ENCODE data around the gene REPIN1.

The REPIN1 gene

DNA sequence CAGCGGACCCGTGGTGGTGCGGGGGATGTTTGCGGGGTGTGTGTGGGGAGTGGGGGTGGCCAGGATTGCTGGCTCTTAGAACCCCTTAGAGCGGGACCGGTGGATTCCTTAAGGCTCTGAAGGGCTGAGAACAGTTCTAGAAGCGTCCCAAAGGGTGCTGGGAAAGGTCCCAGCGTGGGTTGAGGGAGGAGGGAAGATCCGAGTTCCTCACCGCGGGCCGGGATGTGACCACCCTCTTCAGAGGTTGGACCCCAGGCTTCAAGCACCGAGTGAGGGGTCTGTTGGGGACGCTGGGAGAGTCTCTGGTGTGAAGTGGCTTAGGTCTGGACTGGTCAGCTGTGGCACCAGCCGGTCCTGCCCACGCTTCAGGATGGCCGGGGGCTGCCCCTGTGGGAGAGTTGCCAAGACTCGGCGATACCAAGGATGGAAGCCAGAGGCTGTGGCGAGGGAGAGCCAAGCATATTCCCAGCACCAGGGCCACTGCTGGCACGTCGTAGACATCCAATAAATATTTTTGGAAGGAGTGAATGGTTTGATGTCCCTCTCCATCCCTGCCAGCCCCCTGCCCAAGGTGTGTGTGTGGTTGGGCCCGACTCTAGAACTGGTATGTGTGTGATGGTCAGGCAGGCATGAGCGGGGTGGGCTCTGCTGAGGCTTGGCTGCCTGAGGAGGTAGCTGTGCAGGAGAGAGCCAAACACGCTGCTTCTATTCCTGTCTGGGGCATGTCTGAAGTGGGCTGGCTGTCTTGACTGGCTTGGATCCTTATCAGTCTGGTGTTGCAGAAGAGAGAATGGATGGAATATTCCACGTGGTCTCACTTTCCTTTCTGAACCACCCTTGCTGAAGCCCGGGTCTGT is 29.7 kb downstream of the REPIN1 start:
- no peak for DNase-seq

DNA sequence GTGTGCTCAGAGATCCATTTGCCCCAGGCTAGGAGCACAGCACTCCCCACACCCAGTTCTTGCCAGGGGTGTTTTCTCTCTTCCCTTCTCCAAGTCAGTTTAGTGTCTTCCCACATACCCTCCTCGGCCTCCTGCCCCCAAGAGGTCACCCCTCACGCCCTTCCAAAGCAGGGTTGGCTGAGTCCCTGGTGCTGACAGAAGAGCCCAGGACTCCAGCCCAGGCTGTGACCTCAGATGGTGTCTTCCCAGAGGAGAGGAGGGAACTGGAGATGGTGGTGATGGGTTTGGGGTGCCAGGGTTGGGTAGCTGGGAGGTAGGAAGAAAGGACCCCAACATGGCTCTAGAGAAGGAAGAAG is 30.3 kb downstream of the REPIN1 start:
- no peak for DNase-seq

DNA sequence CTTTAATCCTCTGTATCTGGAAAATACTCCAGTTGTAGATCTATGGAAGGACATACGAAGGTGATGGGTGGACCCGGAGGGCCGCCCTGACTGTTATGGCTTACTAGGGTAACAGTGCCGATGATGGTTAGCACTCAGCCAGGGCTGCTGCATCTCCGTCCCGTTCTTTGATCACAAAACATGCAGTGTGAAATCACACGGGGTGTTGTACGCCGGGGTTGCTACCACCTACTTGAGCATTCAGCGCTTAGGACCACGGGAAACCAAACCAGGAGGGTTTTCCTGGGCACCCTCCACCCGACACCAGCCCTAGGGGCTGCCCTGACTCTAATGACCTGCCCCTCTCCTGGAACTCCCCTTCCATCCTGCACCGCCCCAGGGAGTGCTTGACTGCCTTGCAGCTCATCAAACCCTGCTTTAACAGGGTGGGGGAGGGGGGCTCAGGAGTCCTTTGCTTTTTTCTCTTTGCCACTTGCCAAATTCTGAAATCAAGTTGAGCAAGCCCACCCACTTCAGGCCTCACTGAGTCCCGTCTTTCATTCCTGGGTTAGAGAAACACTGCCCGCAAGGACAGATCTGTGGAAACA is 30.9 kb downstream of the REPIN1 start:
- no peak for DNase-seq

DNA sequence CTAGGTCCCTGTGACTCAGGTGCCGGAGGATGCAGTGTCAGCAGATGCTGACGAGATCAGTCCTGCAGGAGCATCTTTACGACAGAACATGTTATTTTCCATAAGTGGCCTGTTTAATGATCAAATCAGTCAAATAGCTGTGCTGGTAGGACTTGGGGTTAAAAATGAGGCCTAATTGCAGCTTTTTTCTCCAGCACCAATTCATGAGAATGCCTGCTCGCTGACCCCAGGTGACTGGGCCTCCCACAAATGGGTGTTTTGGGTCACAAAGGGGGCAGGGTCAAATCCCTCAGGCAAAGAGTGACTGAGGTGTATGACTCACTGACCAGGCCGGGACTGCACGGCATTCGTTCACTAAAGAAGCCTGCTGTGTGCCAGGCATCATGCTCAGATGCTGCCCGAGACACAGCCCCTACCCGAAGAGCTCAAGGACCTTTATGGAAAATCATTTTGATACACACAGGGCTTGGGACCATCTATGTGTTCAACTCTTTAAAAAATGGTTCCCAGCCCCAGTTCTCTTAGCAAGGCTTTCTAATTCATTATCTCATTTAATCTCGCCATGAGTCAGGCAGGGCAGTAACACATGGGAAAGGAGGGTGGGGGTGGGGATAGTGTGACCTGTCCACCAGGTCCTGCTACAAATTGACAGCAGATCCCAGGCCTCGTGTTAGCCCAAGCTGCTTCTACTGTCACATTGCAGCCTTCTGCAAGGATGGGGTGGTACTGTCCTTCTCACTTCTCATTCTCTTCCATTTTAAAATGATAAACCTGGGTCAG is 31.6 kb downstream of the REPIN1 start:
- DNase-seq, result peak; percentile 46

DNA sequence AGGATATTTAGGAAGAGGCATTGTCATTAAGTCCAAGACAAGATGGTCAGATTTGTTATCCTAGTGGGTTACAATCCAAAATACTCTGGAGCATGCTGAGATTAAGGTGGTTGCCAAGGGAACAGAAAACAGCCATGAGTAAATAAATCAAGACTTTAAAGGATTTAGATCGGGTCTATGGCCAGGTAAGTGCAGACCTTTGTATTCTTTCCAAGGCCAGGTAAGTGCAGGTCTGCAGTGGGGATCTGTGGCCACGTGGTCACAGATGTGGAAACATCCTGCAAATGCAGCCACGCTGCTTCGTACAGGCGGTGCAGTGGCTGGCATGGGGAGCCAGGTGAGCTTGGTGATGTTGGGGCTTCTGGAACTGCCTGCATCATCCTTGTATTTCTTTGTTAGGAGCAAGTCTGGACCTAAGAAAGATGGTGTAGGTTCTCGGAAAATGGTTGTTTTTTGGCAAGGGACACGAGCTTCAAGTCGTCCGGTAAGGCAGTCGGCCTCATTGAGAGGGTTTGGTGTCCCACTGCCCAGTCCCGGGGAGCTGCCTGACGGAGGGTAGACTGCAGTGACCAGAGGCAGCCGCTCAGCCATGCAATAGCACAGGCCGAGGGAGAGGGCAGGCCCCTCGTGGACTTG is 32.3 kb downstream of the REPIN1 start:
- DNase-seq, result no peak

DNA sequence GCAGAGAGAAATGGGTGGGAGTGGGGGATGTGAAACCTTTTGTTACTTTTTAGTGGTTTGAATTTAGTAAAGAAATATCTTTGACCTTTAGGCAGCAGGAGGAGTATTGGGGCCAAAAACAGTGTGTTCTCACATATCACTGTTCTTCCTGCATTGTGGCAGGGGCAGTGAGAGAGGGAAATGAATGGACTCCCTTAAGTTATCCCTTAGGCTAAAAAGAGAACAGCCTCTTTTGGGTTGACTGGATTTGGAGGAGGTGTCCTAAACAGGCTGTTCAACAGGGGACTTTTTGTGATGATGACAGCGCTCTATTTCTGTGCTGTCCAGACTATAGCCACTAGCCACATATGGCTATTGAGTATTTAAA is 32.8 kb downstream of the REPIN1 start:
- no peak for DNase-seq

DNA sequence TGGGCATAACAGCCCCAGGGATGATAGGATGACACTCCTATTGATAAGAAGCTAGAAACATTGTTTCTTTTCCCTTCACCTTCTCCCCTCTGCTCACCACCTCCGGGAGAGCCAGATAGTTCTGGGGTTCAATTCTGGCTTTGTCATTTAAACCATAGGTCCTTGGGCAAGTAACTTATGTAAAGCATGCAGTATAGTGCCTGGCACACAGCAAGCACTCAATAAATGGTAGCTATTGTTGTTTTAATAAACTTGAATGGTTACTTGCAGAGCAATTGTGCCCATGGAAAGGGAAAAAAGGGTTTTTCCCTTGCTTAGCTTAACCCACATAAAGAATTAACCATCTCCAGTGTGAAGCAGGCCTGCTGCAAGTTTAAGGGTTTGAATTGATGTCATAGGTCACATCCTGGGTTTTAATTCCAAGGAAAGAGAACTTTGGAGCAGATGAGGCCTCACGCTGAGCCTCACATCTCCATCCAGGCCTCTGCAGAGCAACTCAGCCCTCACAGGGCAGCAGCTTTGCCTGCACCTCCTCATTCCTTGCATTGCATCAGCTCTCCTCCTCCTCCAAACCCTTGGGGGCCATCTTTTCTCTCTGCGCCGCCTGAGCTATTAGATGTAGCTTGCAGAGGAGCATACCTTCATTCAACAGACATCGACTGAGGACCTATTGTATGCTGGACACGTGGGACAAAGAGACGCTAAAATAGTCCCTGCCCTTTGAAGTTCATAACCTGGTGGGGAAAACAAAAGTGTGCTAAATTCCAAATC is 33.4 kb downstream of the REPIN1 start:
- no peak for DNase-seq

DNA sequence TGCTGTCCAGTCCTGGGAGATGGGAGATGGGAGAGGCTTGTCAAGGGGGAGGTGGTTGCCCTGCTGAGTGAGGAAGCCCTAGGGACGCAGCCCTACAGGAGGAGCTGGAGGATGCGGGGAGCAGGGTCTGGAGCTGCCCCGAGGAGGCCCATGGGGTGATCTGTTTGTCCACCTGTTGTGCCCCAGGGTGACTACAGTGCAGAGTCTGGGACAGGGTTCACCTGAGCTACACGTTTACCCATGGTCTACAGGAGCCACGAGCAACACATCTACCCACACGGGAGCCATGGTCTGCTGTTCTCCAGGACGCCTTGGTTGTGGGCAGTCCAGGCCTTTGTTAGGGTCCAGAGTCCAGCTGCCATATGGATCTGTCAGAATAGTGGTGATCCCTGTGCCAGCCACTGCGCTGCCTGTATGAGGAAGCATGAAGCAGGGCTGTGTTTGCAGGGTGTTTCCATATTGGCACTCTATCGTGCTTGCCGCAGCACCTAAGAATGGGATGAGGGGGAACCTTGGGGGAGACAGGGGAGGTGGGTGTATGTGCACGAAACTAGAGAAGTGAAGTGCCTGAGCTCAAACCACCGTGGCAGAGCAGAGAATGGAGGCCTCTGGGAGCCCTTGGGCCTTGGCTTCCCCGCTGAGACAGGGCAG is 34.2 kb downstream of the REPIN1 start:
- DNase-seq, result no peak

DNA sequence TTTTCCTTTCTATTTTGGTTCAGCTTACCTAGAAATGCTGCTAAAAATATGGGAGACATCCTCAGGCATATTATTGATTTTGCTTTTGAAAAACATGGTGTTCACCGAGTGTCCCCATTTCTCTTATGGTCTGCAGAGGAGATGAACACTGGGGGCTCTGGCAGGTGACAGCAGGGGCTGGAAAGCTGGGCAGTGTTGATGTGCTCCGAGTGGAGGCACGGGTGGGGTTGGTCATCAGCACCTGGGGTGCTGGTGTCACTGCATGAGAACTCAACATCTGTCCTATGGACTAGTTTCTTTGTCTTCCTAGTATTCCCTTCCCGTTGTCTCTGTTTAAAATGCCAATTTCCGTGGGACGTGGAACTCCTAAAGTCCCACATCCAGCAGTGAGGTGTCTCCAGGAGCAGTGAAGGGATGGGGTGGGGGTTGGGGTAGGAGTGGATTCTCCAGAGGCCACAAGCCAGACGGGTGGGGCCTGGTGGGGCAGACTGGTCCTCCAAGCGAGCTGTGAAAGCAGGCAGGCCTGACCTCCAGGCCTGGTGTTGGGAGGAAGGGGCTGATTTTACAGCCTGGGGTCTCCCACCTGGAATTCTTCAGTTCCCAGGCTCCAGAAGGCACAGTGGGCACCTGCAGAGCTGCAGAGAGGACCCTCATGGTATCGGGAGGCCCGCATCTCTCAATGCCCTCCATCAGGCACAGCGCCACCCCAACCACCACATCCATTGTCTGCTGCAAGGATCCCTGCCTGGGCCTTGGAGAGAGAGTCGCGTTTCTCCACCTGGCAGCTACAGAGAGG is 35.0 kb downstream of the REPIN1 start:
- no peak for DNase-seq

DNA sequence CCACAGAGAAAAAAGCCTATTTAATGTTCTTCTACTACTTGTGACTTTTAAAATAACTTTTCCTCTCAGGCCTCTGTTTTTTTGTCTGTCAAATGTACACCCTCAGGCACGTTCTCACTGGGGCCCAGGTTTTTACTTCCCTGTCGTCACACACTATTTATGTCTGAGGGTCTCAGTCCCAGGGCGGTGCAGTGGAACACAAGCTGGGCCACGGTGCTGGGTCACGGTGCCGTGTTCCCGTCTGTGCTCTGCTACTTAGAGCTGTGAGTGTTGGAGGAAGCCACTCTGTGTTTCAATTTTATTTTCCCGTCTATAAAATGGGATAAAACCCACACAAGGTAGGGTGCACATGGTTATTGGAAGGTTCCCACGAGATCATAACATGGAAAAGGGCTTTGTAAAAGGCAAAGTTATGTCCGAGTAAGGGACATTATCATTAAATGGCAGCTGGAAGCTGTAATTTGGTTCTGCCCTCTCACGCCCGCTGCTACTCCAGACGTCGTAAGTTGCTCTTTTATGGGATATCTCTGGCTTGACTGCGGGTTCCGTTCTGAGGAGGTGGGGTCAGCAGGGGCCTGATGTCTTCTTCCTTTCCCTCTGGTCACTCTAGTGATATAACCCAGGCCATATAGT is 35.7 kb downstream of the REPIN1 start:
- DNase-seq, result peak; percentile 66

DNA sequence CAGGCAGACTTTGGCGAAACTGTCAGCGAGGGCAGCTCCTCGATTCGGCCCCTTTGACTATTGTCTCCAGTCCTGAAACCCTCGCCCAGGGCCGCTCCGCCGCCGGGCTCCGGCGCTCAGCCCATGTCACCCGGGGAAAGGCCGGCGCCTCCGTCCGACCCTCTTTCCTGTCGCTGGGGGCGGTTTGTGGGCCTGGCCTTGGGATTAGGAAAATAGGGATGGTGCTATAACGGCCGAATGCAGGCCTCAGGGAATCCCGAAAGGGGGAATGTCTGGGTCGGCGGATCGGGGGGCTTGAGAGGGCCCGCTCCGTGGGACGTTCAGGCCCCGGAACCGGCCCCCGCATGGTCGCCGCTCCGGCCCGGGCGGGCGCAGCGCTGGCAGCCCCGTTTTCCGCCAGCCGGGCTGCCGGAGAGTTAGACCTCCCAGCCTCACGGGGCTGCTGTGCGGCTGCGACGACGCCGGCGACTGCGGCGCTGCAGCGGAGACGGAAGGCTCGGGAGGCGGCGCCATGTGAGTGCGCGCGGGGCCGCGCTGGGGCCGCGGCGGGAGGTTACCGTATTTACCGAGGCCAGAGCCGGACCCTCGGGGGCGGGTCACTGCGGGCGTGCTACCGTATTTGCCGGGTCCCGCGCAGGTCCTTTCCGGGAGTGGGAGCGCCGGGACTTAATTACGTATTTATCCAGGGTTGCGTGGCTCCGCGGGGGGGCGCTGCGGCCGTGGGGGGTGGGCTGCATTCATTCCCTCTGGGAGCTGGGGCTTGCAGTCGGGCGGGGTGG is 36.4 kb downstream of the REPIN1 start:
- DNase-seq, result peak; percentile 89

DNA sequence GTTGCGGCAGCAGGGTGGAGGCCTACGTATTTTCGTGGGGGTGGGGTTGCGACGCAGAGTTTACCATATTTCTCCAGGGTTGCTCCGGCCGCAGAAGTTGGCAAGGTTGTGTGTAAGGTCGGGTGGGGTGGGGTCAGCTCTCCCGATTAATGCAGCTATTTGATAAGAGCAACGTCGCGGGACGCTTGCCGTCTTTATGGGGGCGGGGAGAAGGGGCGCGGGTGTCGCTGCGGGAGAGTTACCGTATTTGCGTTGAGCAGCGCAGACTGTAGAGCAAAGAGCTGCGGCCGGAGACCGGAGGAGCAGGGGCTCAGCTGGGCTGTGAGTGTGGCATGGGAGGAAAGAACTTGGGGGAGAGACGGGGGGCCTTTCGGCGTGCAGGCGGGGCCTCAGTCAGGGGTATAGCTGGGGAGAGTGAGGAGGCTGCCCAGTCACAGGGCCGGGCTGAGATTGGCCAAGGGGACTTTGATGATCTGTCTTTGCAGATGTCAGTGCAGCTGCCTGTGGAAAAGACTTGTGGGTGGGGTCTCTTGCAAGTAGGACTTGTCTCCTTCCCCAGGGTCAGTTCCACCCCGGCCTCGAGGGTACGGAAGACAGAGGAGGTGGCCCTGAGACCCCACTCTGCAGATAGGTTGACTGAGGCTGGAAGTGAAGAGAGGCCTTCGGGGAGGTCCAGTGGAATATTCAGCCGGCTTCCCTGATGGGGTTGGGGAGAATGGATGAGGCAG is 37.1 kb downstream of the REPIN1 start:
- peak; percentile 93 for DNase-seq

DNA sequence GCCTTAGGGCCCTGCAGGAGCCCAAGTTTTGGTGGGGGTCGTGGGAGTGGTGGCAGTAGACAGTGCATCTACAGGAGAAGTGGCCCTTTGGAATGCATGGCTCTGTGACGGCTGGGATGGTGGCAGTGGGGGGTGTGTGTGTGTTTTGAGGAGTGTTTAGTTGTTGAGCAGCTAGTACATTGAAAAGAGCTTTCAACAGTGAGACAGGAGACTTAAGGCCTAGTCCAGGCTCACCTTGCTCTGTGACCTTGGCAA is 37.6 kb downstream of the REPIN1 start:
- DNase-seq, result peak; percentile 34

DNA sequence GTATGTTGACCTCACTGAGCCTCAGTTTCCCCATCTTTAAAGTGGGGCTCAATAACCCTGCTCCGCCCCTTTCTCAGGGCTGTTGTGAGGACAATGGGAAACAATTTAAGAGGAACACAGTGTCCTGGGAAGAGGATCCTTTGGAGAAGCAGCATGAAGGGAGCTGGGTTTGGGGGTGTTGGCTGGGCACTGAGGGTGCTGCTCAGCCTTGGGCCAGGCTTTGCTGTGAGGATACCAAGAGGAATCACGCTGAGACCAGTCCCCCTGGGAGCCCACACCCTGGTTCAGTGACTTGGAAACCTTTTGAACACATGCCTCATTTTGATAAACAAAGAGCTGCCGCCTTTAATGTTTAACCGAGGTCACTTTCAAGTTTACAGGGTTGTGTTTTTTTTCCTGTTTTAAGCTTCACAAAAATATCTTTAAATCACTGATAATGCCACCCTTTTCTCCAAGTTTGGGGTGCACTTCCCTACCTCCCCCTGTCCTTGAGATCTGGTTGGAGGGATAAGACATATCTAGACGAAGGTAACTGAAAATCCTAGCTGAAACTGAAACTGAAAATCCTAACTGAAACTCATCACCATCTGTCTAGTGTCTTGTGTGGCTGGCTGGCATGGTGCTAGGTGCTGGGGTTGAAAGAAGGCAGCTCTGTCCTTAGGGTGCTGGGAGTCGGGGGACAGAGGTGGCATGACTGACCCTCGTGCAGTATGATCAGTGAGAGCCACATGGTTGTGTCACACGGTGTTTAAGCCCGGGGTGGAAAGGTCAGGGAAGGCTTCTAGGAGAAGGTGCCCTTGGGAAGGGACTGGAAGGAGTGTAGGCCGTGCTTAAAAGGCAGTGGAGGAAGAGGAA is 38.2 kb downstream of the REPIN1 start:
- DNase-seq, result peak; percentile 77

DNA sequence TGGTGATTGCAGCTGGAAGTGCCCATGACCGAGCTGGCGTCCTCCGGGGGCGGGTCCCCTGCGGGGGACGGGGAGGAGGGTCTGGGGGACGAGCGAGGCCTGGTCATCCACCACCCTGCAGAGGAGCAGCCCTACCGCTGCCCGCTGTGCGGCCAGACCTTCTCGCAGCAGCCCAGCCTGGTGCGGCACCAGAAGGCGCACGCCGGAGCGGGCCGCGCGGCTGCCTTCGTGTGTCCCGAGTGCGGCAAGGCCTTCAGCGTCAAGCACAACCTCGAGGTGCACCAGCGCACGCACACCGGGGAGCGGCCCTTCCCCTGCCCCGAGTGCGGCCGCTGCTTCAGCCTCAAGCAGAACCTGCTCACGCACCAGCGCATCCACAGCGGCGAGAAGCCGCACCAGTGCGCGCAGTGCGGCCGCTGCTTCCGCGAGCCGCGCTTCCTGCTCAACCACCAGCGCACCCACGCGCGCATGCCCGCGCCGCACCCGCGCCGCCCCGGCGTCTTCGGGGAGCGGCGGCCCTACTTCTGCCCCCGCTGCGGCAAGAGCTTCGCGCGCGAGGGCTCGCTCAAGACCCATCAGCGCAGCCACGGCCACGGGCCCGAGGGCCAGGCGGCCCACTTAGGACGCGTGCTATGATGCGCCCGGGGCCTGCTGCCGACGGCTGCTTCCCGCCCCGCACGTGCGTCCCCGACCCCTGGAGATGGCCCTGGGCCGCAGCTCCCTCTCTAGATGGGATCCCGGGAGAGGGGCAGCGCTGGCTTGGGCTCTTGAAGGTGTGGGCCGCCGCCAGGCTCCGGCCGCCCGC is 39.2 kb downstream of the REPIN1 start:
- no peak for DNase-seq

DNA sequence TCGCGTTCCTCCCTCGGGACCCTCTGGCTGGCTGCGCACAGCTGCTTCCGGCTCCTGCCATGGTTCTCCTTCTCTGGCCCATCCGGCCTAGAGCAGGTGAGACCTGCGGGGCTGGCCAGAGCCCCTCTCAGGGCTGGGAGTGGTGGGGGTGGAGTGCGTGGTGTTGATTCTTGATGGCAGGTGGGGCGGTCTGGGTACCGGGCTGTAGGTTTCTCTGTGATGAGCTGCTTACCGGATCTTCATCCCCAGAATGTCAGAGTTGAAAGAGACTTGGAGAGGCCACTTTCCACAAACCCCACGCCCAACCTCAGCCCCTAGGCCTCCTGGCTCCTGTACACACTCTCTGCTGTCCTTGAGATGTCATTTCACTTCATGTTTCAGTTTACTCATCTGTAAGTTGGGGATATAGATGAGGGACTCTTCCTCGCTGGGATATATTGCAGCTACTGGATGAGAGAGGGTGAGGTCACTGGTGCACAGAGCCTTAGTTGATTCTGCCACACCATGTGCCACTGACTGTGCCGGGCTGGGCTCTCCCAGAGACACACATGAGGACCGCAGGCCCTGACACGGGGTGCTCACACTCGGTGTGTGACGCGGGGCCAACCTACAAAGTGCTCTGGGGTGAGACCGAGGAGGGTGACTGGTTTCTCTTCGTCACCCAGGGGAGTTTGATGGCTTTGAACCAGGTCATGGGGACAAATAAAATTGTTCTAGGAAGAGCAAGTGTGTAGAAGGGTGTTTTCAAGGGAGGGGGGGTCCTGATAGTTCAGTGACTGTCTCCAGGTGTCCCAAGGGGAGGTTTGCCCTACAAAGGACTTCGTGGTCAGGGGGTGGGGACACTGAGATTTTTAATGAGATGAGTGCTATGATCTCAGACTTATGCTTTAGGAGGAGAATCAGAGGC is 40.0 kb downstream of the REPIN1 start:
- no peak for DNase-seq

All from hematopoietic multipotent progenitor cell treated with erythropoietin and hydrocortisone succinate and interleukin-3 and kit ligand, for 6 days (in vitro differentiated cells).